ENCODE results near the gene CCNA2. TPM values are rescaled to one million over a fixed set of nuclear protein-coding genes. Genes with fewer than 3 reads are reported as not detected.
A peak's percentile ranks its signal among the peaks of the same experiment; 100 is the strongest.

Gene CCNA2
- total RNA-seq, 2 donors from 2014 or later: 0.33 to 0.52 TPM

- ATAC-seq (no peak), DNase-seq (no peak)
- 67 to 81% methylated on average over 3 of the region's 3 CpGs for WGBS, 2 donors
- Histone ChIP-seq H3K27ac (no peak overlapping the region), H3K4me3 (no peak overlapping the region), H3K4me1 (no peaks in the 10 kb centered on the region), H3K9me3 (no peaks in the 10 kb centered on the region), H3K27me3 (no peaks in the 10 kb centered on the region), H3K36me3 (replicated peaks in 1 of 2; ENCODE audit: insufficient read depth in 1 of 2, low read depth in 2 of 2) (peaks cover 0 to 18% of the 10 kb centered on the region in 2 donors)
- TF ChIP-seq POLR2A (IDR thresholded peaks at IDR 0.05): no peak
- no peak for TF ChIP-seq CTCF (IDR thresholded peaks at IDR 0.05)
- intact Hi-C loops (cut with DNase I): no loop called here
Observed at GRCh38 chr4:121817006-121817405, 6.7 kb downstream of the CCNA2 start.

- intact Hi-C loops (cut with DNase I): no loop called here
- no peaks in the 10 kb centered on the region for H3K27me3 ChIP-seq
- TF ChIP-seq CTCF (IDR thresholded peaks at IDR 0.05) (no peak), POLR2A (IDR thresholded peaks at IDR 0.05) (no peak)
- no peaks in the 10 kb centered on the region for H3K9me3 ChIP-seq
- H3K27ac ChIP-seq: no peak overlapping the region
- DNase-seq: no peak
- H3K4me3 ChIP-seq: no peak overlapping the region
- 90 to 91% methylated on average over 2 of the region's 2 CpGs for WGBS, 2 donors
- peaks cover 0 to 22% of the 10 kb centered on the region in 2 donors for H3K36me3 ChIP-seq (replicated peaks in 1 of 2; ENCODE audit: insufficient read depth in 1 of 2, low read depth in 2 of 2)
- H3K4me1 ChIP-seq: no peaks in the 10 kb centered on the region
- no peak for ATAC-seq
Observed at GRCh38 chr4:121814756-121815155, 8.9 kb downstream of the CCNA2 start.

GRCh38 chr4:121811122-121811521, 12.6 kb downstream of the CCNA2 start:
- ATAC-seq: no peak
- TF ChIP-seq CTCF (IDR thresholded peaks at IDR 0.05): no peak

GRCh38 chr4:121806411-121806810, 17.3 kb downstream of the CCNA2 start:
- DNase-seq: no peak
- Histone ChIP-seq H3K36me3 (replicated peaks in 1 of 2; ENCODE audit: insufficient read depth in 1 of 2, low read depth in 2 of 2) (peaks cover 0 to 6% of the 10 kb centered on the region in 2 donors), H3K4me3 (no peak overlapping the region), H3K27ac (no peak overlapping the region), H3K27me3 (no peaks in the 10 kb centered on the region), H3K9me3 (no peaks in the 10 kb centered on the region), H3K4me1 (peaks cover 6% of the 10 kb centered on the region)
- no peak for ATAC-seq
- intact Hi-C loops (cut with DNase I): no loop called here
- WGBS, 2 donors: 76 to 91% methylated on average over 4 of the region's 4 CpGs
- TF ChIP-seq CTCF (IDR thresholded peaks at IDR 0.05) (no peak), POLR2A (IDR thresholded peaks at IDR 0.05) (no peak)

More at GRCh38 chr4:121811122-121811521, 12.6 kb downstream of the CCNA2 start:
- H3K27ac ChIP-seq: no peak overlapping the region
- no peak for DNase-seq
- no peak overlapping the region for H3K4me3 ChIP-seq
- intact Hi-C loops (cut with DNase I): no loop called here
- no peaks in the 10 kb centered on the region for H3K4me1 ChIP-seq
- no peaks in the 10 kb centered on the region for H3K27me3 ChIP-seq
- peaks cover 0 to 19% of the 10 kb centered on the region in 2 donors for H3K36me3 ChIP-seq (replicated peaks in 1 of 2; ENCODE audit: insufficient read depth in 1 of 2, low read depth in 2 of 2)
- no peaks in the 10 kb centered on the region for H3K9me3 ChIP-seq

GRCh38 chr4:121801715-121802075, 22.0 kb downstream of the CCNA2 start:
- 10 to 14% methylated on average over 4 of the region's 4 CpGs for WGBS, 2 donors
- intact Hi-C loops (cut with DNase I): no loop called here

More at GRCh38 chr4:121801715-121802075, 22.0 kb downstream of the CCNA2 start:
- peak overlapping the region; percentile 59 to 76 for H3K4me3 ChIP-seq
- H3K9me3 ChIP-seq: no peaks in the 10 kb centered on the region
- no peaks in the 10 kb centered on the region for H3K27me3 ChIP-seq
- peak overlapping the region in 3 of 4 donors; percentile 77 to 92 (median 81) for H3K27ac ChIP-seq
- ATAC-seq (no peak), DNase-seq (no peak)
- H3K4me1 ChIP-seq: peaks cover 13% of the 10 kb centered on the region
- TF ChIP-seq POLR2A (IDR thresholded peaks at IDR 0.05) (no peak), CTCF (IDR thresholded peaks at IDR 0.05) (no peak)
- peaks cover 0 to 4% of the 10 kb centered on the region in 2 donors for H3K36me3 ChIP-seq (replicated peaks in 1 of 2; ENCODE audit: insufficient read depth in 1 of 2, low read depth in 2 of 2)

All from body of pancreas (tissue), 4 donors.